GM12865 (cell line): Measurements from ENCODE around the gene USP31.

Source experiments
- DNase-seq: peaks from one replicate; pipeline ENCODE4 v3.0.0; 2010; ENCODE audit warnings: low read depth
- H3K4me3 ChIP-seq: 2 replicates; pipeline ENCODE4 v1.5.1; 2011; ENCODE audit warnings: mild to moderate bottlenecking, low read depth, low read length, control low read depth
- CTCF ChIP-seq: IDR thresholded peaks from 2 replicates; pipeline ENCODE4 v1.5.1; 2011; ENCODE audit warnings: low read length, control low read depth, low read depth, inconsistent platforms; ENCODE audit not compliant: insufficient read depth; ENCODE audit errors: missing control alignments

The USP31 gene

GRCh38 chr16:23058576-23058975 is 90.7 kb downstream of the USP31 start:
- no peak for TF ChIP-seq CTCF
- H3K4me3 ChIP-seq, result no peak overlapping the region
- no peak for DNase-seq

GRCh38 chr16:23057013-23057596 is 92.1 kb downstream of the USP31 start:
- no peak overlapping the region for H3K4me3 ChIP-seq
- no peak for TF ChIP-seq CTCF
- DNase-seq, result no peak

DNA sequence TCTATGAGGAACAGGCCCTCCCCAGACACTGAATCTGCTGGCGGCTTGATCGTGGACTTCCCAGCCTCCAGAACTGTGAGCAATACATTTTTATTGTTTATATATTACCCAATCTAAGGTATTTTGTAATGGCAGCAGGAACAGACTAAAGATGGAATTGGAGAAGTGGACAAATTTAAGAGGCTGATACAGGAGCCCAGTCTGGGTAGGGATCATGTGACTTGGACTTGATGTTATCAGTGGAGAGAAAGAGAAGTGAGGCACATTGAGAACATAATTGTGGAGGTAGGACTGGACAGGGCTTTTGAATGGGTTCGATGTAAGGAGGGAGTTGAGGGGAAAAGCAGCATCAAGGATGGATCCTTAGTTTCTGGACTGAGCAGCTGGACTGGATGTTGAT is 93.8 kb downstream of the USP31 start:
- TF ChIP-seq CTCF, result no peak
- no peak overlapping the region for H3K4me3 ChIP-seq
- no peak for DNase-seq

- DNase-seq, result no peak
- no peak for TF ChIP-seq CTCF
- no peak overlapping the region for H3K4me3 ChIP-seq
Observed at GRCh38 chr16:23052908-23053580, 96.2 kb downstream of the USP31 start.

- no peak for DNase-seq
- no peak for TF ChIP-seq CTCF
- no peak overlapping the region for H3K4me3 ChIP-seq
Observed at GRCh38 chr16:23052221-23052620, 97.0 kb downstream of the USP31 start.

- no peak for TF ChIP-seq CTCF
- no peak overlapping the region for H3K4me3 ChIP-seq
- DNase-seq, result no peak
Observed at GRCh38 chr16:23051587-23051986, 97.7 kb downstream of the USP31 start.

DNA sequence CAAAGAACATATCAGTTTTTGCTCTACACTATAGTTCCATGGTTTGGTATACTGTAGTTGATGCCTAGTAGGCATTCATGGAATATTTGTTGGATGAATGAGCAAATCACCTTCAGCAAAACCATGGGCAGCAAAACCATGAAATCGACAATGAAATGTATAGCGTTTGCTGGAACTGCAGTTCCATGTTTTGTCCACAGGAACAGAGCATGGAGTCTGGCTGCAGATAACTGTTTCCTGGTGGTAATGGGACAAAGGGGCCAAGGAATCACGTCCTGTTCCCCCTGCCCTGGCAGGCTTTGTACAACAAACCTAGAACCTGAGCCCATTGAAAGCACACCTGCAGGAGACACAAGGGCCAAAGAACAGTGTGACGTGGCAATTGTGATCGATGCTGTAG is 101.1 kb downstream of the USP31 start:
- no peak overlapping the region for H3K4me3 ChIP-seq
- no peak for TF ChIP-seq CTCF
- no peak for DNase-seq
